ENCODE results near the gene RPTOR.

Gene RPTOR

DNA sequence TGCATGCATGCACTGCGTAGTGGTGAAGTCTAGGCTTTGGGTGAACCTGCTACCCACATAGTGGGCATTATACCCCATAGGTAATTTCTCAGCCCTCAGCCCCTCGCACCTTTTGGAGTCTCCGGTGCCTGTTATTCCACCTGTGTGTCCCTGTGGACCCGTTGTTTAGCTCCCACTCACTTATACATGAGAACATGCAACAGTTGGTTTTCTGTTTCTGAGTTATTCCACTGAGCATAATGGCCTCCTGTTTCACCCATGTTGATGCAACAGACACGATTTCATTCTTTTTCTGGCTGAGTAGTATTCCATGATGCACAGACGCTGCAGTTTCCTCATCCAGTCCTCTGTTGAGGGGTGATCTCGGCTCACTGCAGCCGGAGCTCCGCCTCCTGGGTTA lies 305.5 kb downstream of the RPTOR start:
- no peak for DNase-seq

DNA sequence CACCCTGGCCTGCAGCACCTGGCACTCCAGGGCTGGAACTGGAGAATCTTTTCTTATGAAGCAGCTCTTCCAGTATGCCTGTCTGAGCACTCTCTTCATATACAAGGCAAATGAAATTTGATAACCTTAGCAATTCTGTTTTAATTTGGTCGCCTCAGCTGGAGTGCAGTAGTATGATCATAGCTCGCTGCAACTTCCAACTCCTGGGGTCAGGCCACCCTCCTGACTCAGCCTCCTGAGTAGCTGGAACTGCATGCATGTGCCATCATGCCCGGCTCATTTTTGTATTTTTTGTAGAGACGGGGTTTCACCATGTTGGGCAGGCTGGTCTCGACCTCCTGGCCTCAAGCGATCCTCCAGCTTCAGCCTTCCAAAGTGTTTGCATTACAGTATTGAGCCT lies 306.2 kb downstream of the RPTOR start:
- no peak for DNase-seq

DNA sequence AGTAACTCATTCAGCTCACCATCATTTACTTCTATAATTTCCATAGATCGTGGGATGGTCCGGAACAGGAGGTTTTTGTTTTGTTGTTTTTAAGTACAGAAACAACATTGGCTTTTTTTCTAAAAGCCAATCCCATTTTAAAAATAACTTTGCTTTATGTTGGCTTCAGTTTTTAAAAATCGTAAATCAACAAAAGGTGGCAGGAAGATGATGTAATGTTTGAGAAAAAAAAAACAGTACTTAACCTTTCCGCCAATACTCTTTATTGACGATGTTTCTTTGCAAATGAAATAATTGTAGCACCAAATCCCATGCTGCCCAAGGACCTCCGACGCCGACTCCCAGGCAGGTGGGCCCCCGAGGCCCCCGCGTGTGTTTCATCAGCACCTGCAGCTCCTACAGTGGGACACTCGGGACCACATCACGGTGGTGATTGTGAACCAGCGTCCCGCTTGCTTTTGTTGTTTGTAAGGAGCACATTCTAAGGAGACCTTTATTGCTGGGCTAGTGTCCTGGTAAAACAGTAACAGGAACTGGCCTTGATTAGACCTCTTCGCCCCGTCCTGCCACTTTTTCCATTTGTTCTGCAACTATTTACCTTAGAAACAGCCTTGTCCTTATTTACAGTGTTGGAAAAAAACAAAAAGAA lies 306.8 kb downstream of the RPTOR start:
- no peak for DNase-seq

DNA sequence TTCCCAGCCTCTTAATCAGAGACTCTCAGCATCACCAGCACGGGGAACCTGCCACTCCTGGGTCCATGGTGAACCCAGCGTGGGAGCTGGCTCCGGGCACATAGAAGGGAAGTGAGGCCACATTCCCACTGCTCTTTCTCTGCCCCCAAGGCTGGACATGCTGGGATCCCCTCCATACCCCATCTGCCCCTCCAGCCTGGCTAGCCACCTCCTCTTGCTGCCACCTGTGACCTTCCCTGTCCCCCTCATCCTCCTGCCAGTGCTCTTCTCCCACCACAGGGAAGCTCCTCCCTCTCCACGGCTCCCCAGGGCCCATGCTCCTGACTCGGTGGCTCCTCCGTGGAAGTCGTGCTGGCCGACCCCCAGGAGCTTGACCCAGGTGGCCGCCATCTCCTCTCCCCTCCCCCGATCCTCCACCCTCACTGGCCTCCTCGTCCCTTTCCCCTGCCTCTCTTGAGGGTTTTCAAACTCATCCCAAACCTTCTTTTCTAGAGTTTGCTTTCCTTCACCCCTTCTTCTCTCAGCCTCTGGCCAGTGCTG lies 307.9 kb downstream of the RPTOR start:
- no peak for DNase-seq

DNA sequence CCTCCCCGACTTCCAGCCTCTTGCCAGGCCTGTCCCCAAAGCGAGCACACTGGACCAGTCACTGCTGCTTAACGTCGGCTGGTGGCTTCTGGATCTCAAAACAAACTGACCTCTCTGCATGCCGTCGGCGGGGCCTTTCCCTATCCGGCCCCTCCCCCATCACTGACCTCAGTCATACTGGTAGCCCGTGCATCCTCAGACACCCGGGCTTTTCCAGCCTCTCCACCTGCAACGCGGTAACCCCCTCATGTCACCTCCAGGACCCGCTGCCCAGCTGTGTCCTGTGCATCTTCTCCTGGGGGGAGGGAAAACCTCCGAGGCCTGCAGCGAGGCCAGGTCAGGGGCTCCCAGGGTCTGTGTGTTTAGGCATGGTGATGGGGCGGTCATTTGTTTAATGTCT lies 308.4 kb downstream of the RPTOR start:
- no peak for DNase-seq

DNA sequence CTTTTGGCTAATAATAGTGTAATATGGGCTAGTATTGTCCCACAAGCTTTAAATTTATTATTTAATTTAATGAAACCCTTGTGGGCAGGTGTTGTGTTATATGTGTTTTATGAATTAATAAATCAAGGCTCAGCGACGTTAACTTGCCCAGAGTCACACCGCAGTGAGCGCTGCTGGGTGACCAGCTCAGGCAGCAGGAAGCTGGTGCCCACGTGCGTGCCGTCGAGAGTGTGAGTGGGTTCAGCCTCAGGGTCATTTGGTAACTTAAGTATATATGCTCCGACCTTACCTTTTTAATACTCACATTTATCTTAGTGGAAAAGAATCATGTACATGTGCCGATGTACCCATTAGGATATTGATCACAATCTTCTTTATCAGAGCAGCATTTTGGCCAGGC lies 309.6 kb downstream of the RPTOR start:
- DNase-seq = no peak

DNA sequence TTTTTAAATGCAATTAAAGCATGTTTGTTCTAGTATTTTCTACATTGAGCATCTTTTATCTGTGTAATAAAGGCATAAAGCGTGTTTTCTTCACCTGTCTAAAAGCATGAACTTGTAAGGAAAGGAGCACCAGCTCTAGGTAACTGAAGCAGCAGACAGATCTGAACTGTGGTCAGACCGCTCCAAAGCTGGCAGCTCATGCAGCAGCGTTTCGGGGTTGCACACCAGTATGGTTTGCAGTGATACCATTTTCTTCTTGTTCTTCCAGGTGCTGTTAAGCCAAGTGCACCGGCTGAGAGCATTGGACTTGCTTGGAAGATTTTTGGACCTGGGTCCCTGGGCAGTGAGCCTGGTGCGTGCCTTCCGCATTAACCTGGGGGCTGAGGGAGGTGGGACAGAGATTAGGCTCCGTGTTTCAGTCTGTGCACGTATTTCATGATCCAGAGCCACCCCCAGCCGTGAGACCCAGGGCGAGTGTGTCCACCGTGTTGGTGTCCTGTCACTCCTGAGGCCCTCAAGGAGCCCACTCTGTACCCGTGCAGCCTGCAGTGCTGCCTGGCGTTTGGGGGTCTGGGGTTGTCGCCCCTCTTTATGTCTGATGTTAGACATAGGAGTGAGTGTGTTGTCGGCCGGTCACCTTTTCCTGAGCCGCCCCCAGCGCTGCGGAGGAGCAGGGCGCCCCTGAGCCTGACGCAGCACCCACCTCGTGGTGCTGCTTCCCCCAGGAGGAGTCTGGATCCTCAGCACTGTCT lies 310.7 kb downstream of the RPTOR start:
- DNase-seq = no peak

DNA sequence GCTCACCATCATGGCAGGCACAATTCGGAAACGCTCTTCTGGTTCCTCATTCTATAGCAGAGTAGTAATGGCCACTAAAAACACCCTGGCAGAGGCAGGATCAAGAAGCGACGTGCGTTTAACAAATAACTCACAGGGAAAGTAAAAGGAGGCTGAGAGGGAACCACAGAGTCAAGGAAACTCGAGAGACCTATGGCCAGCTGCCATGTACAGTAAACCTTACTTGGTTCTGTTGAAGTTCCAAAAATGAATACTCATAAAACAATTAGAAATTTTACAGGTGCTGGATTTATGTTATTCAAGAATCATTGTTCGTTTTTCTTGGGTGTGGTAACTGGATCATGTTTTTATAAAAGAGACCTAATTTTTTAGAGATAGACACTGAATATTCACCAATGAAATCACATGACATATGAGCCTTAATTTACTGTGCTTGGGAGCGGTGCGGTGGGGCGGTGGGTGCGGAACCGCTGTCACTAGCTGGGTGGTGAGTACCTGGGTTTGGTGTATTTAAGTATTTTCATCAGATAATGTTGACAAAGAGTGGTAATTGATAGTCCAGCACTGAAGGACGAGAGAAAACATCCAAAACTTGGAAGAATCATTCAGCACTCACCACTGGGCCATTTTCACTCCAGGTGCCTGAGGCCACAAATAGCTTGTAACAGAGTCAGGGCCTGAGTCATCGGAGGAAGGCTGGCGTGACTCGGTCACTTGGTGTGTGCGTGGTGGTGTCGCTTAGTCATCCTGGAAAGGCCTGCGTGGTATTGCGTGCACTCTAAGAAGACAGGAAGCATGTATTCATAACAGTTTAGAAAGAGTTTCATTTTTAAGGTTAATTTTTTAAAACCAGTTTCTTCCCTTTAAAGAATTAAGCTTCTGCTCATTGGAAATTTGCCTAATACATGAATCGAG lies 311.6 kb downstream of the RPTOR start:
- DNase-seq = no peak

DNA sequence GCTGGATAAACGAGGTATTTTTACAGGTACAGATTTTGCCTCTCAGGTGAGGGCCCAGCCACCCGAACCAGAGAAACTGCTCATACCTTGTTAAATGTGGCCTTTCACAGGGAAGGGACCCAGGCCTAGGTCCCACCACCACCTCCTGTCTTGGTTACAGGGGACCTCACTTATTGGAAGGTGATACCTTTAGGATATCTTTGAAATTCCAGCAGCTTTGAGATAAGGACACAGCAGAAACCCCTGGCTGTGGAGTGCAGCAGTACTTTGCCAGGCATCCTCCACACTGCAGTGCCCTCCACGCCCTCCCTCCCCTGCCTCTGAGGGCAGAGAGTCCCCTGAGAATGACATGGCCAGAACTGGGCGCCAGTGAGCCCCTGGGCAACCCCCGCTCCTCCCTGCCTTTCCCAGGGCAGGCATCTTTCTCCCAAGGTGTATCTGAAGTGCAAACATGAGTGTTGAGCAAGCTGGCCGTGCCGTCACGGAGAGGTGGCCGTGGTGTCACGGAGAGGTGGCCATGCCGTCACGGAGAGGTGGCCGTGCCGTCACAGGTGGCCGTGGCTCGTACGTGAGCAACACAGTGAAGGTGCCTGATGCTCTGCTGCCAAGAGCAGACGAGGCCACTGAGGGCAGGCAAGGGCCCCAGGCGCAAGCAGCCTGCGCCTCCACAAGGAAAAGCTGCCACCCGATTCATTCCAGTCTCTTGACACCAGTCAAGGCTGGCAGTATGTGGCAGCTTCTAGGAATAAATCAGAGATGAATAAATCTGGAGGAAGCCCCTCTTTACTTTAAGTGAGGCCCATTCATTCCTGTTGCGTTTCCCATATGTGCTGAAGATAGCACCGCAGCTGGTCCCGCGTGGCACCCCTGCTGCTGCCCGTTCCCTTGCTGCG lies 312.5 kb downstream of the RPTOR start:
- DNase-seq = no peak

DNA sequence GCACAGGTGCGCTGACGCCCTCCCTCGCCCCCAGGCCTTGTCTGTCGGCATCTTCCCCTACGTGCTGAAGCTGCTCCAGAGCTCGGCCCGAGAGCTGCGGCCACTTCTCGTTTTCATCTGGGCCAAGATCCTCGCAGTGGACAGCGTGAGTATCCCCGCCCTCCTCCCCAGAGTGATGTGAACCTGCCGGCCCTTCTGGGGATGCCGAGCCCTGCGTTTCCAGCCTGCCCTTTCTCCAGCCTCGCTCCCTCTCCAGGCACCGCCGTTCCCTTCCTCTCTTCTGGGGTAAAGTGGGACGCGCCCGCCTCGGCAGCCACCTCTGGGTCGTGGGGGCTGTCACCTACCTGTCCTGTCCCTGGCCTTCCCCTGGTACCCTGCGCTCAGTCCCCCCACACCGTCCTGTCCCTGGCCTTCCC lies 313.1 kb downstream of the RPTOR start:
- no peak for DNase-seq

DNA sequence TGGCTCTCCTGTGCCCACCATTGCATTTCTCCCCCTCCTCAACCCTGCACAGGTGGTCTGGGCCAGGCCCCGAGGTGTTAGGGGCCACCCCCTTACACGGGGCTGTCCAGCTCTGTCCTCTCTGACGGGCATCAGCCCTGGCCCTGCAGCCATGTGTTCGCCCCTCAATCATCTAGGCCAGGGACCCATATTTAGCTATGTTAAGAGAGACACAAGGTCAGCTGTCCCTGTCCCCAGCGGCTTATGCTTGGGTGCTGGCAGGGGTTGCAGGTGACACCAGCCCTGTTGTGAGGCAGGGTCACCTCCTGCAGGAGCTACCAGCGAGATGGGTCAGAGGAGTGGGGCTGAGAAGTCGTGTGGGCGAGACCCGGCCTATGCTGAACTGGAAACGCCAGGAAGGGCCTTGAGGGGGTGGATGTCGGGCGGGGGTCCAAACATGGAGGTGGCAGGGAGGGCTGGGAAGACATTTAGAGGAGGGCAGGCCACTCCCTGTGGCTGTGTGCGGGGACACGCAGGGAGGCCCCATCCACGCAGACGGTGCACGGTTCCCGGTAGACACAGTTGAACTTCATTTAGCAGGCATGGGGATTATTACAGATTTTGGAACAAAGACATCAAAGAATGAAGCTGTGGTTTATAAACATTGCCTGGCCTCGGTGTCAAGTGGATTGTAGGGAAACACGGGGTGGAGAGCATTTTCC lies 313.8 kb downstream of the RPTOR start:
- DNase-seq = no peak

DNA sequence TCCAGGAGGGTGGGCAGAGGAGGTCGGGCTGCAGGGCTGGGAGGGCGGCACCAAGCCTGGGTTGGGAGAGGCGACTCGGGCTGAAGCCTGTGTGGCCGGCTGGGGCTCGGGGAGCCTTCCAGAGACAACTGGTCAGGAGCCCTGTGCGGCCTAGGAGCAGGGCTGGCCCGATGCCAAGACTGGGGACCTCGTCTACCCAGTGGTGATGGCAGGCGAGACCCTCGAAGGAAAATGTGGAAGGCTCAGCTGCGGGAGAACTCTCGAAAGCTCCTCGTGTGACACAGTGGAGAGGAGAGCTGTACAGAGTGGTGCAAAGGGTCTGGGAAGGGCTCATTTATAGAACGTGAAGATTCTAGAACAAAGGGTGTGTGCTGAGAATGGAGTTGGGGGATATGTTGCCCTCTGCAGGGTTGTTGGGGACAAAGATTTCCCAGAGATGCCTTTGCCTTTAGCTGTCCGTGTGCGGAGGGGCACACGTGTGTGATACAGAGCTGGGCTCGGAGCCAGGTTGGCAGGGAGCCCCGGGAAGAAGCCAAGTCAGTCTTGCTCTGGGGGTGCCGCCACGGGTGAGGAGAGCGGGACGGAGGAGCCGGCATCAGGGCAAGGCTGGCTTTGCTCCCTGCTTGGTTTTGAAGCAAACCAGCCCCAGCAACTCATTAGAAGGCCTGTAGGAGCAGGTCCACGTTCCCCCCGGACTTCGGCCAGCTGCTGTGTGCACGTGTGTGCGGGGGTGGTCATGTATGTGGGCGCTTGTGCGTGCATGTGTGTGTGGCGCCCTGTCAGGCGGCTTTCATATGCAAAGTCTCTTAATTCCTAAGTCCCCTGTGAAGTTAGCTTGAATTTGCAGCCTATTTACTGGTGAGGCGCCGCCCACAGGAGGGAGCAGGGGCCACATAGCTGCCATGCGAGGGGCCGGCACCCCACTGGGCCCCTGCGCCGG lies 314.6 kb downstream of the RPTOR start:
- DNase-seq = no peak

DNA sequence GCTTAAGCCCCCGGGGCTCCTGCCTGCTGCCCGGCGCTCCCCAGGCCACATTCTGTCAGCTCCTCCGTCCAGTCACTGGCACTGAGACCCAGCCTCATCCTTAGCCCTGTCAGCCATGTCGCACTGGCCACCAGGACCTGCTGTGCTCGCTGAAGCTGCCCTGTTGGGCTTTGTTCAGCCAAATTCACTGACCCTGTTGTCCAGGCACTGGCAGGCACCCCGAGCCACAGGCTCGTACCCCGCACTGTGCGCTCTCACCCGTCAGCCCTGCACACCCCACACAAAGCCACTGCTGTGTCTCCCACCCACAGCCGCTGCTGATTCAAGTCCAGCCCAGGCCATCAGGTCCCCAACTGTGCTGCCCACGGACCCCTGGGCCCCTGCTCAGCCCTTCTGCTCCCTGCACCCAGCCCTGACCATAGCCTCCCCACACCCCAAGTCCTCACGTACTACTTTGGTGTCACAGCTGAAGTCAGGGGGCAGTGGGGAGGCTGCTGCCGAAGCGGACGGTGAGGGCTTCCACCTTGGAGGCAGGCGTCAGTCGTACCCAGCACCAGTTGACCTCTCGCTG lies 315.5 kb downstream of the RPTOR start:
- DNase-seq = no peak

DNA sequence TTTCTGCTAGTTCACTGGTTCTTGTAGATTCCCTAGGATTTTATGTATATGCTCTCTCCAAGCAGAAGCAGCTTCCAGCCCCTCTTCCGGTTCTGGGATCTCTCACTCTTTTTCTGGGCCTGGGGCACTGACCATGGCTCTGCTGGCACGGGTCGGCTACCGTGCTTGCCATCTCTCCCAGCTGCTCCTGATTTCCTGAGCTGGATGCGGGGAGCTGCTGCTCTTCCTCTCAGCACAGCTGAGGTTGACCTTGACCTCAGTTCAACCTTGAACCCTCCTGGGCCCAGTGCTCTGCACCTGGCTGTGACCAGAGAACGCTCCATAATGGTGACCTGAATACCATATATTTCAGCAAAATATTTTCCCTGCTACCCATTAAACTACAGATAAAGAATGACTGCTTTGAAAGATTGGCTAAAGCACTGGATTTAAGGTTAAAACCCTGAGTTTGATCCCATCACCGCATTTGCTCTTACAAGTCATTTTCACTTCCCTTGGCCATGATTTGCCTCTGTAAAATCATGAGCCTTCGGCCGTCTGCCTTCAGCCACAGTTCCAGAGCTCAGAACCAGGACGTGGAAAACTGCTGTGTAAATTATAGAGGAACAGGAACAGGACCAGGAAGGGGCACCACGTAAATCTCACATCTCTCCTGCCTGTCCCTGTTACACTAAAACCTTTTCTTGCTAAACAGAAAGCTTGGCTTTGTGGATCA lies 316.2 kb downstream of the RPTOR start:
- DNase-seq = no peak

DNA sequence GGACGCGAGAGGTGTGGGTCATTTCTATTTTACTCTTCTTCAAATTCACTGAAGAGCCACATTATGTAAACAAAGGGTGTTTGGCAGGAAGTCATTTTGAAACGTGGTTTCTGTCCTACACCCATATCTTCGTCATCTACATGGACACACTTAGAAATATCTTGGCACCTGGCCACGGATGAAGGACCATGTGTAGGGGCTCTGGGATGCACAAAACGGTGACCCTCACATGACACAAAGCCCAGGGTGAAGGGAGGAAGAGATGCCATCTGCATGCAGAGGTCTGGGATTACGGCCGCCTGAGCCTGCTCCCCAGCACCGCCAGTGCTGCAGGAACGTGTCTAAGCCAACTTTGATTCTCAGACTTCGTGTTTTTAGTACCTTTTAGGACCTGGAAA lies 316.8 kb downstream of the RPTOR start:
- DNase-seq = no peak

DNA sequence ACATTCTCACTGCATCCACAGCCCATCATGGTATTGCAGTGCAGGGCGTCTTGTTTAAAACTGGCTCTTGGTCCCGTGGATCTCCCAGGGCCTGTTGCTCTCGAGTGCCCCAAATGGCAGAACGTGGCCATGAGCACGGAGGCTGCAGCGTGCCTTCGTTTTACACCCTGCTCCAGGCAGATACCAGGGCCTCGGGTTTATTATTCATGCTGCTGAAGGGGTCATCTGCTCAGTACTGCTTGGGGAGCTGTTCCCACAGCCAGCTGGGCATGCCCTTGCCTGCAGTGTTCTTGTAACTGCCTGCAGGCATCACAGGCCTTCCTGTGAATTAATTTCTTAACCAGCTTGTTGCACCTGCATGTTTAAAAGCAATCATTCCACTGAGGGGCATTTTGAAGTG lies 317.3 kb downstream of the RPTOR start:
- no peak for DNase-seq

DNA sequence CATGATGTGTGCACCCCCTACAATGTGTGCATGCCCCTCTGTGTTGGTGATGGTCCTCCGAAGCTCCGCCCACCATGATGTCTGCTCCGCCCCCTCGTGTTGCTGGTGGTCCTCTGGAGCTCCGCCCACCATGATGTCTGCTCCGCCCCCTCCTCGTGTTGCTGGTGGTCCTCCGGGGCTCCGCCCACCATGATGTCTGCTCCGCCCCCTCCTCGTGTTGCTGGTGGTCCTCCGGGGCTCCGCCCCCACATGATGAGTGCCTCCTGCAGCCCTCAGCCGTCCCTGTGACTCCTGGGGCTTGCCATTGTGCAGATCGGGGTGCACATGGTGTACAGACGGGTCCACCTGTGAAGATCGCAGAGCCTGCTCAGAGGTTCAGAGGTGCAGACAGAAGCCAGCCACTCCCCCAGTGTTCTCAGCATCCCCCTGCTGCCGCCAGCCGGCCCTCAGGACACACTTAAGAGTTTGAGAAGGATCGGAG lies 317.9 kb downstream of the RPTOR start:
- no peak for DNase-seq

DNA sequence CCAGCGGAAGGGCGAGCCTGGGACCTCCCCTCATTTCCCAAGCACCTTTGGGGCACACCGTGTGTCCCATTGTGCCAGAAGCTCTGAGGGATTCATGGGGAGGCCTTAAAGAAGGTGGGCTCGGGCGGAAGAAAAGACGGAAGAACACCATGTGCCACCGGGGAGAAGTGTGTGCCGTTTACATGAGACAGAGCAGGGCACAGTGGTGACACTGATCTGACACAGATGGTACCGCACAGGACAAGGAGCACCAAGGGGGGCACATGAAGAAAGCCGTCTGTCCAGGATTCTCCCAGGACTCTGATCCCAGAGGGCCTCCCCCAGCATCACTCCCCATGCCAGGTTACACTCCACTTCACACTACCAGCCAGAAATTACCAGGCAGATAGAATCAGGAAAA lies 318.3 kb downstream of the RPTOR start:
- no peak for DNase-seq

DNA sequence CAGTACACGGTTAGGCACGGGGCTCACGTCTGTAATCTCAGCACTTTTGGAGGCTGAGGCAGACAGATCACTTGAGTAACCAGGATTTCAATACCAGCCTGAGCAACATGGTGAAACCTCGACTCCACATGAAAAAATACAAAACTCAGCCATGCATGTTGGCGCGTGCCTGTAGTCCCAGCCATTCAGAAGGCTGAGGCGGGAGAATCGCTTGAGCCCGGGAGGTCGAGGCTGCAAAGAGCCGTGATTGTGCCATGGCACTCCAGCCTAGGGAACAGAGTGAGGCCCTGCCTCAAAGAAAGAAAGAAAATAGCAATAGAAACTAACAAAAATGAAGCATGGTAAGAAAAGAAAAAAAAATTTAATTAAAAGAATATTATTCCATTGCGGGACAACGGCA lies 319.0 kb downstream of the RPTOR start:
- DNase-seq = no peak
